ENCODE results near the gene COMMD1. TPM values are rescaled to one million over a fixed set of nuclear protein-coding genes. Genes with fewer than 3 reads are reported as not detected.

The COMMD1 gene
- total RNA-seq, 1 experiment from 2014 or later, result 31.7 TPM

GRCh38 chr2:62114564-62114963 lies 209.1 kb downstream of the COMMD1 start:
- no peak overlapping the region for H3K27ac ChIP-seq (ENCODE audit: low read length)
- no peaks in the 10 kb centered on the region for H4K20me1 ChIP-seq (ENCODE audit: low read length)
- no peaks in the 10 kb centered on the region for H3K27me3 ChIP-seq (ENCODE audit: low read length)
- H3K79me2 ChIP-seq (ENCODE audit: low read length), result no peaks in the 10 kb centered on the region
- H3K9me3 ChIP-seq (ENCODE audit: low read length), result no peaks in the 10 kb centered on the region
- ChIA-PET POLR2A (ENCODE audit: unreplicated experiment) (no interaction called here), CTCF (no interaction called here)
- no peak overlapping the region for H2AFZ ChIP-seq (ENCODE audit: low read length)
- H3K9ac ChIP-seq (ENCODE audit: low read length), result no peak overlapping the region
- no peaks in the 10 kb centered on the region for H3K9me2 ChIP-seq (replicated peaks; ENCODE audit: low read length)
- H3K36me3 ChIP-seq (ENCODE audit: low read depth, low read length), result no peaks in the 10 kb centered on the region
- DNase-seq (no peak), ATAC-seq (no peak)
- H3K4me1 ChIP-seq (ENCODE audit: insufficient read depth, low read length), result no peaks in the 10 kb centered on the region
- H3K4me3 ChIP-seq (ENCODE audit: low read length), result no peak overlapping the region
- intact Hi-C loops (cut with micrococcal nuclease), result no loop called here
- TF ChIP-seq CTCF (conservative IDR thresholded peaks at IDR 0.05; ENCODE audit: low read depth, low read length), result no peak
- TF ChIP-seq EZH2 (IDR thresholded peaks at IDR 0.05; ENCODE audit: low read length, unreplicated experiment), result no peak
- no peak for TF ChIP-seq EZH2phosphoT487 (IDR thresholded peaks at IDR 0.05; ENCODE audit: borderline replicate concordance, low read length)
- no peak overlapping the region for H3K4me2 ChIP-seq (ENCODE audit: low read length)
- no peaks in the 10 kb centered on the region for H3F3A ChIP-seq (ENCODE audit: low read length, unreplicated experiment)
- no TSS peak for BruUV-seq (replicated peaks)

- BruUV-seq (replicated peaks), result no TSS peak
- H3K4me1 ChIP-seq (ENCODE audit: insufficient read depth, low read length), result no peaks in the 10 kb centered on the region
- H3K9me3 ChIP-seq (ENCODE audit: low read length), result no peaks in the 10 kb centered on the region
- CTCF ChIA-PET, result no interaction called here
- no peaks in the 10 kb centered on the region for H3K9me2 ChIP-seq (replicated peaks; ENCODE audit: low read length)
- no peak overlapping the region for H3K27ac ChIP-seq (ENCODE audit: low read length)
- ATAC-seq, result no peak
- no peak overlapping the region for H2AFZ ChIP-seq (ENCODE audit: low read length)
- no peaks in the 10 kb centered on the region for H3K79me2 ChIP-seq (ENCODE audit: low read length)
- H3K36me3 ChIP-seq (ENCODE audit: low read depth, low read length), result no peaks in the 10 kb centered on the region
- intact Hi-C loops (cut with micrococcal nuclease), result no loop called here
- H3K4me3 ChIP-seq (ENCODE audit: low read length), result no peak overlapping the region
- no peak overlapping the region for H3K9ac ChIP-seq (ENCODE audit: low read length)
- no peak for DNase-seq
- no peak for TF ChIP-seq CTCF (conservative IDR thresholded peaks at IDR 0.05; ENCODE audit: low read depth, low read length)
- H3F3A ChIP-seq (ENCODE audit: low read length, unreplicated experiment), result no peaks in the 10 kb centered on the region
- no peaks in the 10 kb centered on the region for H4K20me1 ChIP-seq (ENCODE audit: low read length)
- no peak overlapping the region for H3K4me2 ChIP-seq (ENCODE audit: low read length)
- H3K27me3 ChIP-seq (ENCODE audit: low read length), result no peaks in the 10 kb centered on the region
- POLR2A ChIA-PET (ENCODE audit: unreplicated experiment), result no interaction called here
Observed at GRCh38 chr2:62116983-62117382, 211.5 kb downstream of the COMMD1 start.

GRCh38 chr2:62118160-62118559 lies 212.7 kb downstream of the COMMD1 start:
- DNase-seq (no peak), ATAC-seq (no peak)
- H3K4me1 ChIP-seq (ENCODE audit: insufficient read depth, low read length), result no peaks in the 10 kb centered on the region
- H3K4me3 ChIP-seq (ENCODE audit: low read length), result no peak overlapping the region
- no peaks in the 10 kb centered on the region for H3K27me3 ChIP-seq (ENCODE audit: low read length)
- H4K20me1 ChIP-seq (ENCODE audit: low read length), result no peaks in the 10 kb centered on the region
- no peaks in the 10 kb centered on the region for H3K36me3 ChIP-seq (ENCODE audit: low read depth, low read length)
- no peaks in the 10 kb centered on the region for H3K79me2 ChIP-seq (ENCODE audit: low read length)
- TF ChIP-seq EZH2 (IDR thresholded peaks at IDR 0.05; ENCODE audit: low read length, unreplicated experiment), result no peak
- TF ChIP-seq CTCF (conservative IDR thresholded peaks at IDR 0.05; ENCODE audit: low read depth, low read length), result no peak
- no peak for TF ChIP-seq EZH2phosphoT487 (IDR thresholded peaks at IDR 0.05; ENCODE audit: borderline replicate concordance, low read length)
- no peak overlapping the region for H3K4me2 ChIP-seq (ENCODE audit: low read length)
- H3K9ac ChIP-seq (ENCODE audit: low read length), result no peak overlapping the region
- ChIA-PET POLR2A (ENCODE audit: unreplicated experiment) (no interaction called here), CTCF (no interaction called here)
- BruUV-seq (replicated peaks), result no TSS peak
- H3K9me3 ChIP-seq (ENCODE audit: low read length), result no peaks in the 10 kb centered on the region
- H2AFZ ChIP-seq (ENCODE audit: low read length), result no peak overlapping the region
- no peaks in the 10 kb centered on the region for H3K9me2 ChIP-seq (replicated peaks; ENCODE audit: low read length)
- intact Hi-C loops (cut with micrococcal nuclease), result no loop called here
- H3F3A ChIP-seq (ENCODE audit: low read length, unreplicated experiment), result no peaks in the 10 kb centered on the region
- no peak overlapping the region for H3K27ac ChIP-seq (ENCODE audit: low read length)

Measured in PC-3 (cell line).